ENCODE measurements around the gene ARHGAP22.

Gene ARHGAP22

GRCh38 chr10:48587819-48588218, 17.1 kb downstream of the ARHGAP22 start:
- DNase-seq (ENCODE audit: low read depth), result no peak

DNA sequence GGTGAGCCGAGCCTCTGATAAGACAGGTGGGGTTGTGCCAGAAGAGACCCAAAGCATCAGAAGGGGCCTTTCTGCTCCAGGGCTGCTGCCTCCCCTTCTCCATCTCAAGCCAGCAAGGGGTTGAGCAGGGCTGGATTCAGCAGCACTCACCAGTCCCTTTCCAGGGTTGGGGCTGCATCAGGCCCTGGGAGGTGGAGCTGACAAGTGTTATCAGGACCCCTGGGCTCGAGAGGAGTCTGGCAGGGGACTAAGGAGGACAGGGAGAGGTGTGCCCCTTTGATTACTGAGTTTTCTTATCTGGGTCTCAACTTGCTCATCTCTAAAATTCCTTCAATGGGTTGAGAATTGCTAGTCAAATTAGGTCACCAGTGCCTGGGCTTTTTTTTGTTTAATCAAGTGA, 17.8 kb downstream of the ARHGAP22 start:
- DNase-seq (ENCODE audit: low read depth), result no peak

GRCh38 chr10:48582970-48583369, 21.9 kb downstream of the ARHGAP22 start:
- DNase-seq (ENCODE audit: low read depth), result no peak

GRCh38 chr10:48580236-48580635, 24.6 kb downstream of the ARHGAP22 start:
- no peak for DNase-seq (ENCODE audit: low read depth)

- peak; percentile 79 for DNase-seq (ENCODE audit: low read depth)
These were observed 25.5 kb downstream of the ARHGAP22 start for GRCh38 chr10:48579251-48579960.

- DNase-seq (ENCODE audit: low read depth), result no peak
These were observed 27.7 kb downstream of the ARHGAP22 start for GRCh38 chr10:48577158-48577557.

GRCh38 chr10:48576501-48576900, 28.4 kb downstream of the ARHGAP22 start:
- DNase-seq (ENCODE audit: low read depth), result peak; percentile 18

DNA sequence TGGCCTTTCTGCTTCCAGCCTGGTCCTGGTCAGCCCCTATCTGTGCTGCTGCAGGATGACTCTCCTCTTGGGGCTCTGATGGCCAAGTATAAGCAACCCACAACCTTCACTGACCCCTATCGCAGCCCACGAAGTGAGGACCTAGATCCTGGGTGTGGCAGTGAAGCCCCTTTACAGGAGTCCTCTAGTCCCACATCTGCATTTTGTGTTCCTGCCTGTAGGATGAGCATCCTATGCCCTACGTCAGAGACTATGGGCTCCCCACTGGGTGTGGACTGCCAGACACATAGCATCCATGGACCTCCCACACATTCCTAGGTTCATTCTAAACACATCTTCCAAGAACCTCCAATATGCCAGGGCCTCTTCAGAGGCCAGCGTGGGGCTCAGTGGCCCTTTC, 29.0 kb downstream of the ARHGAP22 start:
- DNase-seq (ENCODE audit: low read depth), result no peak

DNA sequence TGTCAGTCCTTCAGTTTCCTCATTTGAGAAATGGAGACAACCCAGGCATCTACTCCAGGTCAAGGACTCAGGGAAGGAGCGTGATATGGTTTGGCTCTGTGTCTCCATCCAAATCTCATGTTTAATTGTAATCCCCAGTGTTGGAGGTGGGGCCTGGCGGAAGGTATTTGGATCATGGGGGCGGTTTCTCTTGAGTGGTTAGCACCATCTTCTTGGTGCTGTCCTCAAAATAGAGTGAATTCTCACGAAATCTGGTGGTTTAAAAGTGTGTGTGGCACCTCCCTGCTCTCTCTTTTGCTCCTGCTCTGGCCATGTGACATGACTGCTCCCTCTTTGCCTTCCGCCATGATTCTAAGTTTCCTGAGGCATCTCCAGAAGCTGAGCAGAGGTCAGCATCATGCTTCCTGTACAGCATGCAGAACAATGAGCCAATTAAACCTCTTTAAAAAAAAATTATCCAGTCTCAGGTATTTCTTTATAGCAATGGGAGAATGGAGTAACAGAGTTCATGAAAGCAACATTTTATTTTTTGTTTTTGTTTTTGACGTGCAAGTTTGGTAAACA, 30.0 kb downstream of the ARHGAP22 start:
- no peak for DNase-seq (ENCODE audit: low read depth)

- DNase-seq (ENCODE audit: low read depth), result no peak
These were observed 30.5 kb downstream of the ARHGAP22 start for GRCh38 chr10:48574322-48574796.

DNA sequence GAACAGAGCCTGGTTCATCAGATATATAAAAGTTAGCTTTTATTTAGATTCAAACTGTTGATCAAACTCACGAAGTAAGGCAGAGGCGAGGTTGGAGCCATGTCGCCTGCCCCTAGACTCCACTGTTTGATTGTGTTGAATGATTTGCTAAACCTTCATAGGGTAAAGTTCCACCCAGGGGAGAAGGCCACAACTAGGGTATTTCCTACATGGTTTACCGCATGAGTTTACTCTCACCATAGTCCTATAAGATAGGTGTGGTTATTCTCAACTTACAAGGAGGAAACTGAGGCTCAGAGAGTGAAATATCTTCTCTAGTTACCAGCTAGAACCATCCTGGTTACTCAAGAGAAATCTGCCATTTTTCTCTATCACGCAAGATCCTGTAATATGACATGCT, 31.8 kb downstream of the ARHGAP22 start:
- no peak for DNase-seq (ENCODE audit: low read depth)

GRCh38 chr10:48572414-48572813, 32.5 kb downstream of the ARHGAP22 start:
- DNase-seq (ENCODE audit: low read depth), result no peak

DNA sequence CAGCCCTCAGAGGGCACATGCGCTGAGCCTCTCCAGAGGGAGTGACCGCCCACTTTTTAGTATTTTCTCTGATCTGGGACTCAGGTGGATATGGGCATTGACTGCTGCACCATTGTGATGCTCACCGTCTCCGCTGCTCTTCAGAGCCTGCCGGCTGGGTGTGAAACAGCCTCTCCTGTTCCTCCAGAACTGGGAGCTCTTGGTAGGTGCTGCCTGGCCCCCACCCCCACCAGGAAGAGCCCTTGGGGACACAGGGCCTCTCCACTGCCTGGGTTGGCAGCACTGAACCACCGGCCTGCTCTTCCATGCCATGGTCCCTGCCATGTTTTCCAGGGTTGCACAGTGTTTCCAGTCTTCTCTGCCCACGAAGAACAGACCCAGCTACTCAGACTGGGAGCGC, 36.3 kb downstream of the ARHGAP22 start:
- no peak for DNase-seq (ENCODE audit: low read depth)

- no peak for DNase-seq (ENCODE audit: low read depth)
These were observed 36.7 kb downstream of the ARHGAP22 start for GRCh38 chr10:48568131-48568530.

DNA sequence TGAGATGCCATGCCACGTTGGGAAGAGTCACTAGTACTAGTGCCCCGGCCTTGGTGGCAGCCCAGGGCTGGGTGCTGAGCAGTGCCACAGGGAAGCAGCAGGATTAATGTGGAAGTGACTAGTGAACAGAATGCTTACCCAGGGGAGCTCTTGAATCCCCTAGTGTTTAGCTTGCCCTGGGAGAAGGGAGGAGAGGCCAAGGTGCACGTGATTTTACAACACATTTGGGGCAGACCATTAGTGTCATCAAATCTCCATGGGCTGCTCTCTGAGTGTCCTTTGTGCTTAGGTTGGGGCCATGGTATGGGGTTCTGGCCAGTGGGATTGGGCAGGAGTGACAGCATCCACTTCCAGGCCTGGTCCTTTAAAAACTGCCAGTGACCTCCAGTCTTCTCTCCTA, 37.5 kb downstream of the ARHGAP22 start:
- DNase-seq (ENCODE audit: low read depth), result no peak

- no peak for DNase-seq (ENCODE audit: low read depth)
These were observed 40.3 kb downstream of the ARHGAP22 start for GRCh38 chr10:48564466-48565160.

DNA sequence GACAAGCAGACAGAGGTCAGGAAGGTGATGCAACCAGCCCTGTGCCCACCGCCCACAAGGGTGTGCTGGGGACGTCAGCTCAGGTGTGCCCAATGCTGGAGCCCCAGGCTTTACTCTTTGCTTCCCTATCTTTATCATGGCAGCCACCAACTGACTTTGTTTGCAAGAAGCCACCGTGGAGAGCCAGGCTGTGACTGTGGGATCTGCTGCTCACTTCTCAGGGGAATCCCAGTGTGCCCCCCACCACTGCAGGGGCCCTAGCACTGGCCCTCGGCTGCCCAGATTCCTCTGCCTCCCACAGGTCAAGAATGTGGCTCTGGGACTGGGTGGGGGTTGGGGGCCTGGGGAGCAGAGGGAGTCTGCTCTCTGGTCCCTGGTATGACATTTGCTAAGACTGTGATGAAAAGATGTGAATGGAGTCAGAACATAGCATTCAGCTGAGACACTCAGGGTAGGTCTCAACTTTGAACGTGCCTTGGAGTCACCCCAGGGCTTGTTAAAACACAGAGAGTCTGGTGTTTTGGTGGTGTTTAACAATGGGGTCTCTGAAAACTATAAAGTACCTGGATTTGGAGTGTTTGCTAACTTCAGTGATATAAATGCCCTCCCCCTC, 47.3 kb downstream of the ARHGAP22 start:
- no peak for DNase-seq (ENCODE audit: low read depth)

DNA sequence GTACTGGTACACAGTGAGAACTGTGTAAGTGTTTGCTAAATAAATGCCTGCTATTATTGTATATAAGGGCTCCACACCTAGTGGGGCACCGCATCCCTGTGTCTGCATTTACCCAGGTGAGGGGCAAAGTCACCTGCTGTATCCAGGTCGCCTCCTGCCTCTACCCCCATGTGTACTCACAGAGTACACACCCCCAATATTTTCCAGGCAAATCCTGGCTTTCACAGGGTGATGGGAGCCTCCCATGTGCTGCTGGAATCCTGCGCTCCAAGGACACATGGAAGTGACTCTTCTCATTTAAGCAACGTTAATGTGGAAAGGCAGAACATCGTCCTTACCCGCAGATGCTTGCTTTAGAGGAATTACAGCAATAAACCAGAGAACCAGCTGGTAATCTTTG, 48.2 kb downstream of the ARHGAP22 start:
- DNase-seq (ENCODE audit: low read depth), result no peak

- no peak for DNase-seq (ENCODE audit: low read depth)
These were observed 48.8 kb downstream of the ARHGAP22 start for GRCh38 chr10:48556065-48556464.

- no peak for DNase-seq (ENCODE audit: low read depth)
These were observed 49.4 kb downstream of the ARHGAP22 start for GRCh38 chr10:48555310-48556042.

DNA sequence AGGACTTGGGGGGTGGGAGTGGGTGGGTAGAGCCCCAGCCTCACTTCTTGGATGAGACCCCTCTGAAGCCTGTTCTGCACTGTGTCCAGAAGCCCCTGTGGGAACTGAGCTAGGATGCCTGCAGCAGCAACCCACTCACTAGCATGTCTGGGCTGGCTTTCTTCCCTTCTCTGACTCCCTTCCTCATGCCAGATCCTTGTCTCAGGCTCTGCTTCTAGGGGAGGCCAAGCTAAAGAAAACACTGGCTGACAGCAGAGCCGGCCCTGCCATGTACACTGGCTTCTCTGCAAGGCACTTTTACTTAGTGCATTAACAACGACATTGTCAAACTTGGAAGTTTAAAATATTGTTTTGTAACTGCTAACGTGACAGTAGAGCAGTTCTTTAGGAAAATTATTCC, 50.2 kb downstream of the ARHGAP22 start:
- DNase-seq (ENCODE audit: low read depth), result no peak

DNA sequence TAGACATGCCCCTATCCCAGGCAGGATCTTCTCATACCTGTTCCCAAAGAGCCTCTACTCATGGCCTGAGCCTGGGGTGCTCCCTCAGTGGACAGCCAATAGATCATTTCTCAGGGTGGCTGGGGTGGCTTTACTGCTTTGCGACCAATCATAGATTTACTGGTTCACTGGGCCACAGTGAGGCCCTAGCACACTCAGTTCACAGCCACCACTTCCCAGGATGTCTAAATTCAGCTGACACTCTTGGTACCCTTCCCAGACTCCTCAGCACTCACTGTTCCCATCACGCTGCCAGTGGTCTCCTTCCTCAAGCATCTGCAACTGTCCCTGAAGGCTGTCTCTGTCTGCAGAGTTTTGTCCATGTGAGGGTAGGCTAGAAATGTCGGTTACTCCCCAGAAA, 50.6 kb downstream of the ARHGAP22 start:
- no peak for DNase-seq (ENCODE audit: low read depth)

Data from amniotic epithelial cell (primary cell).